Heart right ventricle (tissue), 16 donors: ENCODE results near the gene RAI1. TPM values are rescaled to one million over a fixed set of nuclear protein-coding genes. Genes with fewer than 3 reads are reported as not detected.

ENCODE experiments used
- ATAC-seq, 8 donors: fragments of 200-7000 bp; cut with Tn5 transposase; one replicate each; pipeline ENCODE4 v1.9.1; 2020; ENCODE audit warnings: mild to moderate bottlenecking in 8 of 8, moderate library complexity in 8 of 8, moderate number of reproducible peaks in 1 of 8
- DNase-seq, 2 donors: peaks; one replicate each; pipeline ENCODE4 v3.0.0-alpha.2; 2020
- H3K27ac ChIP-seq, 10 donors: fragments of 200-600 bp; sonication (generic) in 2 of 10; one replicate each; pipeline versions ENCODE4 v1.5.0 to v1.8.0; 2020 to 2022; ENCODE audit warnings: mild to moderate bottlenecking in 3 of 10
- H3K27me3 ChIP-seq, 7 donors: fragments of 200-600 bp; one replicate each; pipeline ENCODE4 v1.8.0; 2021 to 2022; ENCODE audit warnings: mild to moderate bottlenecking in 2 of 7
- H3K36me3 ChIP-seq, 9 donors: fragments of 200-600 bp; sonication (generic) in 1 of 9; one replicate each; pipeline versions ENCODE4 v1.5.0 to v1.8.0; 2020 to 2022; ENCODE audit warnings: mild to moderate bottlenecking in 2 of 9
- H3K4me1 ChIP-seq, 9 donors: fragments of 200-600 bp; sonication (generic) in 1 of 9; one replicate each; pipeline versions ENCODE4 v1.5.0 to v1.8.0; 2020 to 2022; ENCODE audit warnings: mild to moderate bottlenecking in 4 of 9
- H3K4me3 ChIP-seq, 10 donors: fragments of 200-600 bp; sonication (generic) in 2 of 10; one replicate each; pipeline versions ENCODE4 v1.5.0 to v1.8.0; 2020 to 2022; ENCODE audit warnings: mild to moderate bottlenecking in 7 of 10, moderate library complexity in 2 of 10
- H3K9me3 ChIP-seq, 11 donors: fragments of 200-600 bp in 10 of 11; sonication (generic) in 2 of 11; one replicate each; pipeline versions ENCODE4 v1.5.0 to v1.8.0; 2013 to 2022; ENCODE audit warnings: mild to moderate bottlenecking in 2 of 11, control low read depth in 1 of 11, moderate library complexity in 1 of 11
- WGBS, 2 donors: extraction: QIAGEN DNeasy Blood & Tissue Kit; methylation state at CpG; one replicate each; pipeline ENCODE4 v1.1.7; 2013; ENCODE audit warnings: inconsistent platforms in 1 of 2; 5-methylcytosine and 5-hydroxymethylcytosine counted together
- intact Hi-C, 10 donors: fragments of 100-400 bp; cut with DNase I; formaldehyde crosslinking; loops; one replicate each; pipeline versions ENCODE4 v1.11.1 to v1.14.2; 2022
- polyA plus RNA-seq, 2 donors: library from polyadenylated mRNA; stranded (reverse); fragments of 200-250 nt; gene quantifications; one replicate each; pipeline ENCODE4 v1.2.3, GENCODE V29; 2013
- total RNA-seq, 10 donors: library from RNA; stranded (reverse); fragmentation: NEBNext Ultra II Directional in 3 of 10; extraction: Animal tissue kit (Norgen Biotek cat#: 25700) in 3 of 10; gene quantifications; one replicate each; pipeline versions ENCODE4 v1.2.1 to v1.2.4, GENCODE V29; 2021 to 2023
- TF ChIP-seq, protein P1 (sequence below), 9 donors: fragments of 200-600 bp; sonication (generic) in 2 of 9; IDR thresholded peaks; one replicate each; pipeline versions ENCODE4 v1.5.0 to v1.8.0; 2021 to 2022; ENCODE audit warnings: antibody characterized with exemption in 9 of 9, mild to moderate bottlenecking in 5 of 9, moderate library complexity in 1 of 9
- donor health status: Arrhythmogenic right ventricular cardiomyopathy.
- donor health status: ischemic (EF 13 %, LVEDD 7.1; RV severe dilation, severe dysfunction).
- donor health status: healthy with polysubstance abuse.
- donor health status: DM: no; HTN: yes; CAD: no.
- donor health status: DM: no; HTN: no; CAD: no.
- donor health status: ischemic (EF 25% LVEDD 6.9; RV normal size, moderate dysfunction).
- donor health status: ischemic (EF 25% LVEDD 5.7; RV mildly dilated, moderate dysfunction).
- donor health status: healthy.
- donor health status: DM: yes; HTN: yes; CAD: no.
- donor health status: Ischemic cardiomyopathy.
- donor health status: ischemic (EF 35%, LVEDD 5.7; RV mildly dilated, moderate dysfunction).
- donor health status: nonischemic (EF 11% LVEDD 7.7; RV severe dilation, severe dysfunction).
- donor health status: DM: yes; HTN: yes; CAD: no.
- donor health status: PGD.
- donor health status: ischemic (EF 29% LVEDD 5.4; RV normal size, mild dysfunction).
- donor health status: nonischemic (EF 23%, LVEDD 6.1; RV moderate dilation, normal function).

Gene RAI1
- total and polyA plus RNA-seq, 12 donors = 13.8 to 32.0 (median 19.8) TPM

DNA sequence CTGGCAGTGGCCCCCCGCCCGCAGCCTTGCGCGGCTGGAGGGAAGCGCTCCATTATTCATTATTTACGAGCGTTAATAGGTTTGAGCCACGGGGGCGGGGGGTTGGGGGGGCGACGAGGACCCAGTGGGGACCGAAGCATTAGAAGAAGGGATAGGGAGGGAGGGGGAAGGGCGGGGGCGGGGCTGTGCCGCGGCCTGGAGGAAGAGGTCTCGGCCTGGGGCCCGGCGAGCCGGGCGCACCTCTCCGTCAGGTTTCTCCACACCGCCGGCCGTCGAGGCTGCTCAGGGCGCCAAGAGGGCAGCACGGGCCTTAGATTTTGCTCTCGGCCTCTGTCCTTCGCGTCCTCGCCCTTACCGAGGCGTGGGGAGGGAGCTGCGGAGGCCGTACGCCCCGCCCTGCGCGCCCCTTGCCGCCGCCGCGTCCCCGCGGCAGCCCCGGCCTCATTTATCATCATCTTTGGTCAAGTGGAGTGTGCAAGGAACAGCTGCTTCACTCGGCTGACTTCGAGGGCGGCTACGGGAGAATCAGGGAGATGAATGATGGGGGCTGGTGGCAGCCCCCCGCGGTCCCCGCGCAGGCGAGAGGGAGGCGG is 101.4 kb downstream of the RAI1 start:
- Histone ChIP-seq H3K27ac (peak overlapping the region; percentile 68 to 97 (median 91)), H3K9me3 (no peaks in the 10 kb centered on the region), H3K4me3 (peak overlapping the region; percentile 30 to 68 (median 60)), H3K4me1 (peaks cover 45 to 93% (median 72%) of the 10 kb centered on the region in 9 donors), H3K36me3 (no peaks in the 10 kb centered on the region), H3K27me3 (peaks cover 0 to 32% (median 0%) of the 10 kb centered on the region in 7 donors)
- TF ChIP-seq, protein P1, sequence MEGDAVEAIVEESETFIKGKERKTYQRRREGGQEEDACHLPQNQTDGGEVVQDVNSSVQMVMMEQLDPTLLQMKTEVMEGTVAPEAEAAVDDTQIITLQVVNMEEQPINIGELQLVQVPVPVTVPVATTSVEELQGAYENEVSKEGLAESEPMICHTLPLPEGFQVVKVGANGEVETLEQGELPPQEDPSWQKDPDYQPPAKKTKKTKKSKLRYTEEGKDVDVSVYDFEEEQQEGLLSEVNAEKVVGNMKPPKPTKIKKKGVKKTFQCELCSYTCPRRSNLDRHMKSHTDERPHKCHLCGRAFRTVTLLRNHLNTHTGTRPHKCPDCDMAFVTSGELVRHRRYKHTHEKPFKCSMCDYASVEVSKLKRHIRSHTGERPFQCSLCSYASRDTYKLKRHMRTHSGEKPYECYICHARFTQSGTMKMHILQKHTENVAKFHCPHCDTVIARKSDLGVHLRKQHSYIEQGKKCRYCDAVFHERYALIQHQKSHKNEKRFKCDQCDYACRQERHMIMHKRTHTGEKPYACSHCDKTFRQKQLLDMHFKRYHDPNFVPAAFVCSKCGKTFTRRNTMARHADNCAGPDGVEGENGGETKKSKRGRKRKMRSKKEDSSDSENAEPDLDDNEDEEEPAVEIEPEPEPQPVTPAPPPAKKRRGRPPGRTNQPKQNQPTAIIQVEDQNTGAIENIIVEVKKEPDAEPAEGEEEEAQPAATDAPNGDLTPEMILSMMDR (IDR thresholded peaks at IDR 0.05) = no peak
- intact Hi-C loops = loop anchor here in 4 of 10 donors (5.0 kb wide), 1 partner anchor 100 kb away; the partner anchor contains the start of gene RAI1 (in 4 of the 4)
- peak in 1 of 2 donors; percentile 39 for DNase-seq
- 0 to 1% methylated on average over 33 to 56 of the region's 57 CpGs for WGBS, 2 donors
- peak in 4 of 8 donors; percentile 2 to 11 (median 6) for ATAC-seq

DNA sequence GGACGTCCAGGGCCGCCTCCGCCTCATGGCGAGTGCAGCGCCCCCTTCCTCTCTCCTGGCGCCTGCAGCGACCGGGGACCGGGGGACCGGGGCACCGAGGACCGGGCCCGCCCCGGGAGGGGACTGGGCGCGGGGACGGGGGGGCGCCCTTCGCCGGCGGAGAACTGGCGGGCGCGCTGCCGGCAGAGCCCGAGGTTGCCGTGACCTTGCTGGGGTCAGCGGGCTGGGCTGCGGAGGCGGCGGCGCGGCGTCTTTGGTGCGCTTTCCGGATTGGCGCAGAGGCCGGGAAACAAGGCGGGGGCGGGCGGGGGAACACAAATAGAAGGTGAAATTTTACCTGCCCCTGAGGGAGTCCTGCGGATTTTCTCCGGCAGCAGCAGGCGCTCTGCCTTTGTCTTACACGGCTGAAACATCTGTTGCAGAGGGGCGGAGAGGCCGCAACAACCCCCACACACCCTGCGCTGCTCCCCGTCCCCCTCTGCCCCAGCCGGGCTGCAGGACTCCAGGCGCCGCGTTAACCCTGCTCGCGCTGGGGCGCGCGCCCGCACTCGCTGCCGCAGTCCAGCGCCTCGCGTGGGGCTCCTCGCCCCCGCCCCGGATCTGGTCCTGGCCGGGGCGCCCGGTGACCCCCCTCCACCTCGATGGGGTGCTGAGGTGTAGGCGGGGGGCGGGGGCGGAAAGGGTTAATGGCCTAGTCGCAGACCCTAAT is 102.0 kb downstream of the RAI1 start:
- intact Hi-C loops = loop anchor here in 4 of 10 donors (5.0 kb wide), 1 partner anchor 101 kb away; the partner anchor contains the start of gene RAI1 (in 4 of the 4)

DNA sequence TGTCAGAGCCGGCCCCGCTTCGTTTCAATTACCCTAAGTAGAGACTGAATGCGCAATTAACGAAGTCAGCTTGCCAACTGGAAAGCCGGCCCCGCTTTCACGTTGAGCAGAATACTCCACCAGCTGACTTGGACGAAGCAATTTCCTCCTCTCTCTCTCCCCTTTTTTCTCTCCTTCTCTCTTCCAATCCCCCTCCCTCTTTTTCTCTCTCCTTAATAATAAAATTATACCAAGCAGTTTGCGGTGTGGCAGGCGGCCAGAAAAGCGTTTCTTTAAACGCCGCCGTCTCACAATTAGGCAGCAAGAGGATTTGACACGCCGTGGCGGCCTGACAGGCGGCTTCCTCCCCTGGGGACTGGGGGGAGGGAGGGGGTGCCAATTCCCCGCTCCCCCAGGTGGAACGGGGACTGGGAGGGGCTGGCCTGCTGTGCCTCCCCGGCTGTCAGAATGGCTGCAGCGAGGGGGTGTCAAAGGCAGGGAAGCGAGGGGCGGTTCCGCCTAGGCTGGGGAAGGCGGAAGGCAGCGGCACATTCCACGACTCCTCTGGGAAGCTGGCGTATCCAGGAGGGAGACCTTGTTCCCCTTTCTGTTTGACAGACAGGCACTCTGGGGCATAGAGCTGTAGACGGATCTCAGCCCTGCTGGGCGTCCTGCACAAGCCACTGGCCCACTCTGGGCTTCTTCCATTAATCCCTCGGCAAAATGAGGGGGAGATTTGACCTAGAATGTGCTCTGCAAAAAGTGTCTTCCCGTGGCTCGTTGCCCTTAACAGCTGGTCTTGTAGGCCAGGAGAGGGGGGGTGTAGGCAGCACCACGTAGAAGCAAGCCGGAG is 102.8 kb downstream of the RAI1 start:
- Histone ChIP-seq H3K4me1 (peaks cover 34 to 78% (median 59%) of the 10 kb centered on the region in 9 donors), H3K27ac (peak overlapping the region; percentile 68 to 97 (median 91)), H3K27me3 (peaks cover 0 to 32% (median 0%) of the 10 kb centered on the region in 7 donors), H3K4me3 (peak overlapping the region; percentile 15 to 68 (median 60)), H3K36me3 (no peaks in the 10 kb centered on the region), H3K9me3 (no peaks in the 10 kb centered on the region)
- intact Hi-C loops = loop anchor here in 4 of 10 donors (5.0 kb wide), 1 partner anchor 102 kb away; the partner anchor contains the start of gene RAI1 (in 4 of the 4)
- TF ChIP-seq, protein P1 (IDR thresholded peaks at IDR 0.05) = peak in 1 of 9 donors; percentile 9
- WGBS, 2 donors = 5 to 7% methylated on average over 37 of the region's 37 CpGs
- DNase-seq (peak; percentile 67 to 68), ATAC-seq (peak in 7 of 8 donors; percentile 8 to 41 (median 31))

More for the DNA sequence above, 102.0 kb downstream of the RAI1 start:
- peaks cover 0 to 32% (median 0%) of the 10 kb centered on the region in 7 donors for H3K27me3 ChIP-seq
- ATAC-seq (peak; percentile 25 to 61 (median 46)), DNase-seq (peak; percentile 80 to 86)
- H3K36me3 ChIP-seq = no peaks in the 10 kb centered on the region
- TF ChIP-seq, protein P1 (IDR thresholded peaks at IDR 0.05) = peak in 6 of 9 donors; percentile 5 to 47 (median 30)
- peaks cover 40 to 86% (median 67%) of the 10 kb centered on the region in 9 donors for H3K4me1 ChIP-seq
- peak overlapping the region; percentile 68 to 97 (median 91) for H3K27ac ChIP-seq
- WGBS, 2 donors = 1 to 2% methylated on average over 59 to 75 of the region's 75 CpGs
- peak overlapping the region; percentile 30 to 68 (median 60) for H3K4me3 ChIP-seq
- H3K9me3 ChIP-seq = no peaks in the 10 kb centered on the region
